LHCN-M2 (cell line): ENCODE measurements around the gene RBM3. TPM values are rescaled to one million over a fixed set of nuclear protein-coding genes. Genes with fewer than 3 reads are reported as not detected.

Experiments
- DNase-seq: peaks from one replicate; pipeline ENCODE4 v3.0.0-alpha.2; 2012; ENCODE audit warnings: low read depth
- total RNA-seq: library from RNA; depleted of rRNA; stranded (reverse); fragments of >200 nt; gene quantifications from 2 replicates; pipeline ENCODE4 v1.2.3, GENCODE V29; 2014

RBM3 gene
- total RNA-seq, 1 experiment from 2014 or later: 162 TPM

- DNase-seq: no peak
These were observed 1.8 kb downstream of the RBM3 start for GRCh38 chrX:48576108-48576507.

GRCh38 chrX:48578661-48579128 is 4.4 kb downstream of the RBM3 start:
- no peak for DNase-seq

GRCh38 chrX:48579259-48579658 is 5.0 kb downstream of the RBM3 start:
- DNase-seq: no peak

- DNase-seq: no peak
These were observed 6.4 kb downstream of the RBM3 start for GRCh38 chrX:48580662-48581061.

- DNase-seq: no peak
These were observed 10.4 kb downstream of the RBM3 start for GRCh38 chrX:48584698-48585097.

GRCh38 chrX:48589482-48590162 is 15.3 kb downstream of the RBM3 start:
- DNase-seq: no peak

- DNase-seq: peak; percentile 53
These were observed 16.2 kb downstream of the RBM3 start for GRCh38 chrX:48590203-48591103.

GRCh38 chrX:48591255-48591791 is 17.0 kb downstream of the RBM3 start:
- DNase-seq: peak; percentile 95

- DNase-seq: no peak
These were observed 18.7 kb downstream of the RBM3 start for GRCh38 chrX:48592971-48593370.

GRCh38 chrX:48595929-48596328 is 21.6 kb downstream of the RBM3 start:
- no peak for DNase-seq

- DNase-seq: peak; percentile 92
These were observed 23.3 kb downstream of the RBM3 start, which contains the start of gene WDR13 for GRCh38 chrX:48597353-48598264. Gene WDR13, plus strand, starts transcription at chrX:48597492. Its CDS starts 505 bp downstream, at chrX:48597997.

- no peak for DNase-seq
These were observed 24.3 kb downstream of the RBM3 start for GRCh38 chrX:48598614-48599013.

- no peak for DNase-seq
These were observed 25.1 kb downstream of the RBM3 start for GRCh38 chrX:48599341-48599740.

GRCh38 chrX:48600226-48600625 is 25.9 kb downstream of the RBM3 start:
- no peak for DNase-seq

- no peak for DNase-seq
These were observed 27.6 kb downstream of the RBM3 start for GRCh38 chrX:48601741-48602394.

GRCh38 chrX:48604701-48605100 is 30.4 kb downstream of the RBM3 start:
- DNase-seq: no peak

- no peak for DNase-seq
These were observed 31.8 kb downstream of the RBM3 start for GRCh38 chrX:48606091-48606490.

- DNase-seq: no peak
These were observed 37.4 kb downstream of the RBM3 start for GRCh38 chrX:48611703-48612102.

GRCh38 chrX:48613502-48614160 is 39.3 kb downstream of the RBM3 start:
- peak; percentile 15 for DNase-seq

GRCh38 chrX:48616576-48616975 is 42.3 kb downstream of the RBM3 start:
- DNase-seq: no peak
